Dendritic cell treated with granulocyte-macrophage colony-stimulating factor and Interleukin-4, amounts not matched to agents 40 ng/mL and 50 ng/mL, for 4 days (primary cell): Measurements from ENCODE around the gene ABCC12.
"Not testable (repeated sequence)": the region's sequence is repeated elsewhere in the genome, so short reads cannot be mapped to it uniquely, and the experiment has no call there.

Source experiments
- H3K27ac Mint-ChIP-seq: one replicate; pipeline ENCODE4 v1.8.0; 2022; ENCODE audit warnings: mild to moderate bottlenecking, mixed read lengths
- H3K27me3 Mint-ChIP-seq: one replicate; pipeline ENCODE4 v1.8.0; 2022; ENCODE audit warnings: mild to moderate bottlenecking, mixed read lengths
- H3K36me3 Mint-ChIP-seq: one replicate; pipeline ENCODE4 v1.8.0; 2022; ENCODE audit warnings: low read depth, mixed read lengths
- H3K4me1 Mint-ChIP-seq: one replicate; pipeline ENCODE4 v1.8.0; 2022; ENCODE audit warnings: low read depth, mixed read lengths
- H3K4me3 Mint-ChIP-seq: one replicate; pipeline ENCODE4 v1.8.0; 2022; ENCODE audit warnings: mild to moderate bottlenecking, moderate library complexity, mixed read lengths
- H3K9me3 Mint-ChIP-seq: one replicate; pipeline ENCODE4 v1.8.0; 2022; ENCODE audit warnings: mixed read lengths
- intact Hi-C: fragments of 100-400 bp; cut with micrococcal nuclease; formaldehyde crosslinking; loops from one replicate; pipeline ENCODE4 v1.15.0; 2022

The ABCC12 gene

DNA sequence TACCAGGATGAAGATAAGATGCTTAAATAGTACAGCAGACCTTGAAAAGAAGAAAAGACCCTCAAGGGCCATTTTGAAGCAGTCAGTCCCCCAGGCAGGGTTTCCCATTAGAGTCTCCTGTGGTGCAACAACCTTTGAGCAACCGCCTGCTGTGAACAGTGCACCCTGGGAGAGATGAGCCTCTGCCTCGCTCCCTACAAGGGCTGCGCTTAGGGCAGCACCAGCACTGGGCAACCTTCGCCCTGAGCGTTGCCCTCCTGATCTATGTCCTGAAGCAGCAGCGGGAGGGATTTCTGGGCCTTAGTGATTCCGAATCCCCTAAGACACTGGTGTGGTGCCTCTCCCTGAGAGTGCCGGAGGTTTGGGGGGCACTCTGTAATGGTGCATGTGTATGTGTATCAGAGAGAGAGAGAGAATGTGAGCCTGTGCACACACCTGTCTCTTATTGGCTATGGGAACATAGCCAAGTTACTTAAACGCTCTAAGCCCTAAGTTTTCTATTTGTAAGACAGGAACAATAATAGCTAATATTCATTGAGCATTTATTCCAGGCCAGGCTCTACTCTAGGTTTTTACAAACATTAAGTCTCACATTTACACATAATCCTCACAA lies 25.2 kb upstream of the ABCC12 start:
- no peak overlapping the region for H3K27ac Mint-ChIP-seq
- peaks cover 3% of the 10 kb centered on the region for H3K27me3 Mint-ChIP-seq
- no peaks in the 10 kb centered on the region for H3K9me3 Mint-ChIP-seq
- no peaks in the 10 kb centered on the region for H3K36me3 Mint-ChIP-seq
- H3K4me3 Mint-ChIP-seq: no peak overlapping the region
- intact Hi-C loops: loop anchor here (10.0 kb wide), 1 partner anchor 454 kb away; no protein-coding TSS in a partner anchor
- H3K4me1 Mint-ChIP-seq: peaks cover 5% of the 10 kb centered on the region

GRCh38 chr16:48176635-48177408 lies 21.0 kb upstream of the ABCC12 start:
- Mint-ChIP-seq H3K36me3 (no peaks in the 10 kb centered on the region), H3K27ac (no peak overlapping the region), H3K9me3 (no peaks in the 10 kb centered on the region), H3K27me3 (peaks cover 6% of the 10 kb centered on the region), H3K4me3 (no peak overlapping the region), H3K4me1 (peaks cover 6% of the 10 kb centered on the region)
- intact Hi-C loops: no loop called here

DNA sequence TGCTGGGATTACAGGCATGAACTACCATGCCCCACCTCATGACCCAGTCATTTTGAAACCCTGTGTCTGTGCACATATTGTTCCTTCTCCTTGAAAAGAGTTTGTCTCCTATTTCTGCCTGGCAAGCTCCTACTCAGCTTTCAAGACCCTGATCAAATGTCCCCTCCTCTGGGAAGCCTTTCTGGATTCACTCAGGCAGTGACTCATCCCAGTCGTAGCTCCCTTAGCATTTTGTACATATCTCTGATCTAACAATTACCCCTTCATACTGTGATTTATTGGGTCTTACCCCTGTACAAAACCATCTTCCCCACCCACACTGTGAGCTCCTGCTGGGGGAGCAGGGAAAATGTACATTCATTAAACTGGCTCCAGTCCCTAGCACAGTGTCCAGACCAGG lies 18.1 kb upstream of the ABCC12 start:
- Mint-ChIP-seq H3K36me3 (no peaks in the 10 kb centered on the region), H3K4me3 (no peak overlapping the region), H3K4me1 (peaks cover 6% of the 10 kb centered on the region), H3K27ac (no peak overlapping the region), H3K27me3 (peaks cover 6% of the 10 kb centered on the region), H3K9me3 (no peaks in the 10 kb centered on the region)
- intact Hi-C loops: no loop called here

- Mint-ChIP-seq H3K27me3 (peaks cover 6% of the 10 kb centered on the region), H3K4me1 (peaks cover 14% of the 10 kb centered on the region), H3K27ac (no peak overlapping the region), H3K9me3 (no peaks in the 10 kb centered on the region), H3K4me3 (no peak overlapping the region), H3K36me3 (no peaks in the 10 kb centered on the region)
- intact Hi-C loops: no loop called here
Measured at GRCh38 chr16:48172682-48173081, 16.9 kb upstream of the ABCC12 start.

DNA sequence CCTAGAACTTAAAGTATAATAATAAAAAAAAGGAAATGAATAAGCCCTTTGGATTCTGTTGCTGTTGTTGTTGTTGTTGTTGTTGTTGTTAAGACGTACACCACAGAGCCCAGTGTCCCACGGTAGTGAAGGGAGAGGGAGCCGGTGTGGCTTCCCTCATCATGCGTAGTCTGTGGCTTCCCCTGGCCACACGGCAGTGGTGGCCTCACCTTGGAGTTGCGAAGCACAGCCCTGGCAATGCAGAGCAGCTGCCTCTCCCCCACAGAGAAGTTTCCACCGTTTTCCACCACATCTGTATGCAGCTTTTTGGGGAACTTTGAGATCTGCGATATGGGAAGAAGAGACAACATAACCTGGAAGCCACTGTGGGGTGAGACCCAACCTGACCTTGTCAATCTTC lies 14.1 kb upstream of the ABCC12 start:
- Mint-ChIP-seq H3K4me1 (peaks cover 29% of the 10 kb centered on the region), H3K4me3 (no peak overlapping the region), H3K27ac (no peak overlapping the region), H3K36me3 (no peaks in the 10 kb centered on the region), H3K9me3 (no peaks in the 10 kb centered on the region), H3K27me3 (peaks cover 3% of the 10 kb centered on the region)
- intact Hi-C loops: no loop called here

DNA sequence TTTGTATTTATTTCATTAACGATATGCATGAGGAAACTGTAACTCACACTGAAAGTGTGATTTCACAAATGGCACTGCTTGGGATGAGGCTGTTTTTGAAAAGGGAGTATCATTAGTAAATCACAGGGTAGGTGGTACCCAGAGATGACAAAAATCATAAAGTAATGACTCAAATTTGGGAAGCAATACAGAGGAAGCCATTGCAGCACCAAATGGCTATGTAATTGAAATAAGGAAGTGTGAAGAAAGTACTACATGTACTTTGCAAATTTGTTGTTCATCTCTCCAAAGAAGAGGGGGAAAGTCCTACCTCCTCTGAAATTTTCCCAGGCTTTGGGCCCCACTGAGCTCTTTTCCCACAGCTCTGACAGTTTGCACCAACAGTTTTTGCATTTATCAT lies 12.3 kb upstream of the ABCC12 start:
- intact Hi-C loops: no loop called here
- no peaks in the 10 kb centered on the region for H3K9me3 Mint-ChIP-seq
- H3K4me3 Mint-ChIP-seq: no peak overlapping the region
- no peak overlapping the region for H3K27ac Mint-ChIP-seq
- peaks cover 27% of the 10 kb centered on the region for H3K4me1 Mint-ChIP-seq
- no peaks in the 10 kb centered on the region for H3K36me3 Mint-ChIP-seq
- H3K27me3 Mint-ChIP-seq: peaks cover 2% of the 10 kb centered on the region

- Mint-ChIP-seq H3K4me1 (peaks cover 27% of the 10 kb centered on the region), H3K27ac (peak overlapping the region; percentile 62)
- H3K4me3 Mint-ChIP-seq, intact Hi-C loops, H3K27me3 Mint-ChIP-seq, H3K9me3 Mint-ChIP-seq, H3K36me3 Mint-ChIP-seq: not testable (repeated sequence)
Measured at GRCh38 chr16:48166617-48167016, 10.8 kb upstream of the ABCC12 start.

DNA sequence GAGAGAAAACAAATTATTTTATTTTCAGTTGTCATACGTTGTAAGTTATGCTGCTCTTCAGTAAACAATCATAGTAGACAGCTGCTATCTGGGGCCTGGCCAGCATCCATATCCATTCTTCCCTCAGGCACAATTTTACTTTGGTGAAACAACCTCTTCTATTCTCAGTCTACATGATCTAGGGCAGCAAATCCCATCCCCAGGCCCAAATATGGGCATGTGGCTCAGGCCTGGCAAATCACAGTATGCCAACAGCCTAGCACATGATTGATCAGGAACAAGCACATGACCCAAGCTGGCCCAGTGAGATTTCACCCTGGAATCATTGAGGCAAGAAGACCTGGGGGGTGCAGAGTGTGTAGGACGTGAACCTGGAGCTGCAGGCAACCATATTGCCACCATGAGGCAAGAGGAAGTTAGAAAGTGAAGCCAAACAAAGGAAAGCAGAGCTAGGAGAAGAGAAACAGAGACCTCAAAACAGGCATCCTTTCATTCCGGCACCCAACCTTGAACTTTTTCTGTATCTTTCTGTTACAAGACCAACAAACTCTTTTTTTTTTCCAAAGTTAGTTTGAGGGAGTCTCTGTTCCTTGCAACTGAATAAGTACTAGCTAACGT lies 10.3 kb upstream of the ABCC12 start:
- Mint-ChIP-seq H3K4me3 (no peak overlapping the region), H3K36me3 (no peaks in the 10 kb centered on the region), H3K9me3 (no peaks in the 10 kb centered on the region), H3K27me3 (peaks cover 3% of the 10 kb centered on the region), H3K27ac (peak overlapping the region; percentile 62), H3K4me1 (peaks cover 27% of the 10 kb centered on the region)
- intact Hi-C loops: no loop called here

DNA sequence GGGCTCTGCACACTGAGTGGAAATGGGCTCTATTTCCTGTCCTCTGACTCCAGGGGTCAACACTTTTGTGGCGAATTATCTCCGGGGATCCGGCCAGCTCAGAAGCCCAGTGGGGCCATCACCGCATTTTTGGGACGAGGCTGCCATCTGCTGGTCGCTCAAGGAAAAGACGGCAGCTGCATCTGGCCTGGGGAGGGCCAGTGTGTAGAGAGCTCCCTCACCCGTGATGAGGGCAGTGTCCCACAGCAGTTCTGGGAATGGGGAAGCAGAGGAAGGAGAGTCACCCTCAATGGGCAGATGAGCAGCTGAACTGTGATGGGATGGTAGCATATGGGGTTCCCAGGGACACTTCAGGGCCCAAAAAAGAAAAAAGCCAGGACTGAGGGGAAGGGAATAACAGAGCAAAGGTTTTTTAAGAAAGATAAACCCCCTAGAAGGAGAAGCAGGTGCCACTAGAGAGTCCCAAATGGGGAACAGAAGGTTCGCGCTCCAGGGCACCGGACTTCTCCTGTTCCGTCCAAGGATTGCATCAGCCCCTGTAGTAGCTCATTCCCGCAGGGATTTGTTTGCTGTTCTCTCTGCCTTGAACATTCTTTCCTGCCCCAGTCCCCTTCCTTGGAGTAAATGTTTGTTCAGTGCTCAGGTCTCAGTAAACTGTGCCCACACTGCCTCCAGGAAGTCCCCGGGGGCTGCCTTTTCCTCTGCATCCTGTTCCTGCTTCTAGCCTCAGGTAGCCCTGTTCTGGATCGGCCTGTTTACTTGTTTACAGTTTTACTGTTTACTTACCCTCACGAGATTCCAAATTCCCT lies 9.3 kb upstream of the ABCC12 start:
- Mint-ChIP-seq H3K27me3 (peaks cover 5% of the 10 kb centered on the region), H3K9me3 (no peaks in the 10 kb centered on the region), H3K36me3 (no peaks in the 10 kb centered on the region), H3K27ac (peak overlapping the region; percentile 62), H3K4me1 (peaks cover 27% of the 10 kb centered on the region), H3K4me3 (peak overlapping the region; percentile 2)
- intact Hi-C loops: loop anchor here (1.0 kb wide), 1 partner anchor 1217 kb away; no protein-coding TSS in a partner anchor

GRCh38 chr16:48162839-48163410 lies 7.1 kb upstream of the ABCC12 start:
- H3K27me3 Mint-ChIP-seq: peaks cover 13% of the 10 kb centered on the region
- H3K27ac Mint-ChIP-seq: no peak overlapping the region
- H3K4me1 Mint-ChIP-seq: peaks cover 26% of the 10 kb centered on the region
- H3K4me3 Mint-ChIP-seq: no peak overlapping the region
- no peaks in the 10 kb centered on the region for H3K9me3 Mint-ChIP-seq
- intact Hi-C loops: no loop called here
- no peaks in the 10 kb centered on the region for H3K36me3 Mint-ChIP-seq

DNA sequence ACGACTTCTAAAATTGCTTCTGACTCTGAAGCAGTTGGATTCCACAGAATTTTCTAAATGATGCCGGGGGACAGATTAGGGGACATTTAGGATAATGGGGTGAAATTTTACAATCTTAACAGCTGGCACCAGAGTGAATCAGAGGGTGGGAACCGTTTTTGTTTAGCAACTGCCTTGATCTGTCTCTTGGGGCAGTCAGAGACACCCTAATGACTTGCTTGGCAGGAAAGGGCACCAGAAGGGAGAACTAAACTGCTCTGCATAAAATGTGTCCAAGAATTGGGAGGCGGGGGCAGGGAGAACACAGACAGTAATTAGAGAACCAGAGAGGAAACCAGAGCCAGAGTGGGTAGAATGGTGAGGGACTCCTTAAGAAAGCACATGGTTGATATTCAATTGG lies 6.1 kb upstream of the ABCC12 start:
- Mint-ChIP-seq H3K4me3 (no peak overlapping the region), H3K36me3 (no peaks in the 10 kb centered on the region), H3K27me3 (peaks cover 22% of the 10 kb centered on the region), H3K4me1 (peaks cover 24% of the 10 kb centered on the region), H3K27ac (no peak overlapping the region), H3K9me3 (no peaks in the 10 kb centered on the region)
- intact Hi-C loops: no loop called here

DNA sequence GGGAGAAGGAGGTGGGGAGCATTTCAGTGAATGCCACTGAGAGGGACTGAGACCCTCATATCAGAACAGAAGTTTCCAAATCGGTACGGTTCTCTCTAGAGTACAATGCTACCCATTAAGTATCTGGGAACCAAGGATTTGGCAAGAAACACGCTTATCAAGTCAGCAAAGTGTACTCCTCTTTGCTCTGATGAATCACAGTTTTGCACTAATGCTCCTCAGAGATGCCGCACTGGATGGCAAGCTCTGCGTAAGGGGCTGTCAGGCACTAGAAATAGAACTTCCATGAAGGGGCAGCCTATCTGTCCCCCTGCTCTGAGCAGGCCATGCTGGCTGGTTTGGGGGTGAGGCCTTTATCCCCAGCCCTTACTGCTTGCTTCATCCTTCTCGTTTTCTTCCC lies 4.8 kb upstream of the ABCC12 start:
- Mint-ChIP-seq H3K4me1 (peaks cover 16% of the 10 kb centered on the region), H3K9me3 (no peaks in the 10 kb centered on the region), H3K4me3 (no peak overlapping the region), H3K36me3 (no peaks in the 10 kb centered on the region), H3K27ac (no peak overlapping the region), H3K27me3 (peaks cover 30% of the 10 kb centered on the region)
- intact Hi-C loops: no loop called here

DNA sequence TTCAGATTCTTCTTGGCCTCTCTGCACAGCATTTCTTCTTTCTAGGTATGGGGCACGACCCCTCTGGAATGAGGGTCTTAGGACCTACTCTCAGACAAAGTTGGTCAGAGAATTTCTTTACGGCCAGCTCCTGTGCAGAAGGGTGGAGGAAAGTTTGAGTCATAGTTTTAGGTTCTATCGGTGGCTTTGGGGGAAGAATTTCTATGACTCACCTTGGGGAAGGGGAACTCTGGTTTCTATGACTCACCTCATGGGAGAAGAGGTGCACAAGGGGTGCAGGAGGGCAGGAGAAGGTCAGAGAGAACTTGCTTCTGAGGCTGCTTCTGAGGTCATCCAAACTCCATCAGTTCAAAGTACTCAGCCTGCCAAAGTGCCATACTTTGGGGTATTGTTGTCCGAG lies 2.5 kb upstream of the ABCC12 start:
- peaks cover 5% of the 10 kb centered on the region for H3K4me1 Mint-ChIP-seq
- no peak overlapping the region for H3K27ac Mint-ChIP-seq
- peaks cover 36% of the 10 kb centered on the region for H3K27me3 Mint-ChIP-seq
- no peaks in the 10 kb centered on the region for H3K9me3 Mint-ChIP-seq
- intact Hi-C loops: no loop called here
- no peaks in the 10 kb centered on the region for H3K36me3 Mint-ChIP-seq
- H3K4me3 Mint-ChIP-seq: no peak overlapping the region
